Measurements from ENCODE around the gene ZNF429.
A peak's percentile ranks its signal among the peaks of the same experiment; 100 is the strongest.
"Not testable (repeated sequence)": the region's sequence is repeated elsewhere in the genome, so short reads cannot be mapped to it uniquely, and the experiment has no call there.

Gene ZNF429

GRCh38 chr19:21505459-21506451, at the start of gene ZNF429:
Gene ZNF429, plus strand, starts transcription at chr19:21505602. Its CDS starts 170 bp downstream, at chr19:21505772.
- DNase-seq: peak; percentile 95

DNA sequence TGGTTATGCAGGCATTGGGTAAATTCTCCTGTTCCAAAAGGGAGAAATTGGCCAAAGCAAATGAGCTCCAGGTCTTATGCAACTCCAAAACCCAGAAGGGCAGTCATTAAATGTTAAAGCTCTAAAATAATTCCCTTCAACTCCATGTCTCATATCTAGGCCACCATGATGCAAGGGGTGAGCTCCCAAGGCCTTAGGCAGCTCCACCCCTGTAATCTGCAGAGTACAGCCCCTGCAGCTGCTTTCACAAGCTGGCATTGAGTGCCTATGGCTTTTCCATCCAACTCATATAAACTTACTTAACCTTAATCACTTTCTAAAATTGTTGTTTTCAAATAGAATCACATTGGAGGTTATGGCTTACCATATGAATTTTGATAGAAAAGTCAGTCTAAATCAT, 44.7 kb upstream of the ZNF429 start:
- no peak for DNase-seq

DNA sequence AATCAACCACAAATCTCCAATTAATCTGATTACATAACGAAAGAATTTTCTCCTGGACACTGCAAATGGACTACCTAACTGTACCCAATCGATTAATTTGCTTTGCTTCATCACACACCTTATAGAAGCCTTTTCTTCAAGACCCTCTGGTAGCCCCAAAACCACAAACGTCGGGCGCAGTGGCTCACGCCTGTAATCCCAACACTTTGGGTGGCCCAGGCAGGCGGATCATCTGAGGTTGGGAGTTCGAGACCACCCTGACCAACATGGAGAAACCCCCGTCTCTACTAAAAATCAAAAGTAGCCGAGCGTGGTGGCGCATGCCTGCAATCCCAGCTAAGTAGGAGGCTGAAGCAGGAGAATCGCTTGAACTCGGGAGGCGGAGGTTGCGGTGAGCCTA, 42.9 kb upstream of the ZNF429 start:
- no peak for DNase-seq

- peak; percentile 52 for DNase-seq
Observed at GRCh38 chr19:21463449-21464105, 41.8 kb upstream of the ZNF429 start.

GRCh38 chr19:21466627-21467026, 38.8 kb upstream of the ZNF429 start:
- DNase-seq: no peak

DNA sequence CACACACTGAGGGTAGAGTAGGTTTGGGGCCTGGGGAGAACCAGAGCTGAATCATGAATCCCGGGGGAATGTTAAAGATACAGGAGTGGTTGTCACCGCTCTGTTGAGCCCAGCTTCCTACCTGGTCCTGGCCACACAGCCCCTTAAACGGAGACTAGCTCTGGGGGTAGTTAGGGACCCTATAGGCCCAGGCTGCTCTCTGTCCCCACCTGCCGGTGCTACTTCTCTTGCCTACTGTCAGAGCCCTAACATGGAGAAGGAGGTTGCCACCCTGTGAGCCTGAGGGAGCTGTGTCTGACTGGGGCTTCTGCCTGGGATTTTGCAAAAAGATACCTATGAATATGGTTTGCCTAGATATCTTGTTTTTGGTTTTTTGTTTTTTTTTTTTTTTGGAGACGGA, 36.6 kb upstream of the ZNF429 start:
- DNase-seq: no peak

GRCh38 chr19:21472507-21472906, 32.9 kb upstream of the ZNF429 start:
- DNase-seq: no peak

- peak; percentile 81 for DNase-seq
Observed at GRCh38 chr19:21474671-21475181, 30.7 kb upstream of the ZNF429 start.

DNA sequence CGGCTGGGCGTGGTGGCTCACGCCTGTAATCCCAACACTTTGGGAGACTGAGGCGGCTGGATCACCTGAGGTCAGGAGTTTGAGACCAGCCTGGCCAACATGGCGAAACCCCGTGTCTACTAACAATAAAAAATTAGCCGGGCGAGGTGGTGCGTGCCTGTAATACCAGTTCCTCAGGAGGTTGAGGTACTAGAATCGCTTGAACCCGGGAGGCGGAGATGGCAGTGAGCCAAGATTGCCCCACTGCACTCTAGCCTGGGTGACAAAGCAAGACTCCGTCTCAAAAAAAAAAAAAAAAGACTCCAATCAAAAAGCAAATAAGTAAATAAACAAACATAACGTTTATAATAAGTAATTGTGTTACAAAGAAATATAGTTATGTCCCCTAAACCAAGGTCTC, 23.0 kb upstream of the ZNF429 start:
- DNase-seq: not testable (repeated sequence)

DNA sequence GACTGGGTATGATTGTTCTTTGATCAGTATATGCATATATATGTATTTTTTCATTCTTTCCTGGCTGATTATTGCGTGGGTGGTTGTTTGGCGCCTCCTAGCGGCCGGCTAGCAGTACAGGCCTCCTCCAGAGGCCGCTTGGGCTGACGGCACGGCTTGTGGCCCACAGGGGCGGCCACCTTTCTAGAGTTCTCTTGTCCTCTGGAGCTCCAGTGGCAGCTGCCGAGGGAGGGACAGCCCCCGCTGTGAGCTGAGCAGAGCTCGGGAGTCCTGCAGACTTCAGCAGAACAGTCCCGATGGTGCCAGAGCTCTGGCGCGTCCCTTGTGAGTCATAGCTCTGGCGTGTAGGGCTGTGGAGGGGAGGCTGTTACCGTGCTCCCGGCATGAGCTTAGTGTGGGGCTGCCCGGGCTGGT, 22.5 kb upstream of the ZNF429 start:
- peak; percentile 81 for DNase-seq

DNA sequence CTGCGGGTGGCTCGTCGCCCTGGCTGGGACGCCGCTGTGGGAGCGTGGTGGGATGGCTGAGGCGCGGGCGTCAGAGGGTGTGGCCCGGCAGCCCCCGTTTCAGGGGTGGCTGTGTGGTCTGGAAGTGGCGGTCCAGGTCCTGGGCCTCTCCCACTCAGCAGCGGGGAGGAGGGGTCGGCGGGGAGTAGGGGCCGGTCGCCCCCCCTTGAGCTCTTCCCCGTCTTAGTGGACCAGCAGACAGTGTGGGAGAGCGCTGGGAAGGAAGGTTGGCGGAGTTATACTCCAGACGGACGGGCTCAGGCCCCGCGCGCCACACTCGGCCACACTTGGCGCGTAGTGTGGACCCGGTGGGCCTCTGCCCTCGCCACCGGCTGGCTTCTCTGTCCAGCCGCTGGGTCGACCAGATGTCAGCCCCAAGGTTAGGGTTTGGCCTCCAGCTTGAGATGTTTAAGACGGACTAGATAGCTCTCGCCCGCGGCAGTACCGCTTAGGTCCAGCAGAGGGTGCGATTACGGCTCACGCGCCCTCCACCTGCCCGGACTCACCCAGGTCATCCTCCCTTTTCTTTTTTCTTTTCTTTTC, 21.7 kb upstream of the ZNF429 start:
- DNase-seq: peak; percentile 73

- DNase-seq: no peak
Observed at GRCh38 chr19:21484631-21485030, 20.8 kb upstream of the ZNF429 start.

DNA sequence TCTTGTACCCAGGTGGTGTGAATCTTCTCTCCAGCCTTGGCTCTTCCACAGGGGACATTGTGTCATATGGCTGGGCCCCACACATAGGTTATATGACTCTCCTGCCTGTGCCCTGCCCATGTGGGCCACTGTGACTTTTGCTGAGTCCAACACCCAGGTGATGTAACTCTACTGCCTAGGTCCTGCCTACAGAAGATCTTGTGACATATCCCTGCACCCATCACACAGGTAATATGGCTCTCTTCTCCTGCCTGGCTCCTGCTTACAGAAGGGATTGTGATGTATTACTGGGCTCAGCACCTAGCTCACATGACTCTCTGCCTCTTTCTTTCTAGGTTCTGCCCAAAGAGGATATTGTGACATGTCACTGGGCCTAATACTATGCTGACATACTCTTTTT, 19.5 kb upstream of the ZNF429 start:
- DNase-seq: no peak

DNA sequence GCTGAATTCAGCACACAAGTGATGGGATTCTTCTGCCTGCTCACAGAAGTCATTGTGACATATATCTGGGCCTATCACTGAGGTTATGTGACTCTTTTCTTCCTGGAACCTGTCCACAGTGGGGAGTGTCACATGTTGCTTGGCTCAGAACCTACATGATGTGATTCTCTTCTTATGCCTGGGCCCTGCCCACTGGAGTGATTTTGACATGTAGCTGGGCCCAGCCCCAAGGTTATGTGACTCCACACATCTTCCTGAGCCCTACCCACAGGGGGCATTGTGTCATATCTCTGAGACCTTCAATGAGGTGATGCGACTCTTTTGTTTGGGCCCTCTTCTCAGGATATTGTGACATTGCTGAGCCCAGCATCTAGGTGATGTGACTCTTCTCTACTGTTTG, 17.4 kb upstream of the ZNF429 start:
- DNase-seq: no peak

DNA sequence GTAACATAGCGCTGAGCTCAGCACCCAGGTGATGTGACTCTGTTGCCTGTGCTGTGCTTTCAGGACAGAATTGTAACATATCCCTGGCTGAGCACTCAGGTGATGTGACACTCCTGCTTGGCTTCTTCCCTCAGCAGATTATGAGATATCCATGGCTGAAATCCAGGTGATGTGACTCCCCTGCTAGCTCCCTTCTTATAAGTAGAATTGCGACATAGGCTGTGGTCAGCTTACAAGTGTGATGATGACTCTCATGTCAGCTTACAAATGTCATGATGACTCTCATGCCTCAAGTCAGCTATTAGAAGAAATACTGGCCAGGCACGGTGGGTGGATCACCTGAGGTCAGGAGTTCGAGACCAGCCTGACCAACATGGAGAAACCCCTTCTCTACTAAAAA, 14.3 kb upstream of the ZNF429 start:
- no peak for DNase-seq

DNA sequence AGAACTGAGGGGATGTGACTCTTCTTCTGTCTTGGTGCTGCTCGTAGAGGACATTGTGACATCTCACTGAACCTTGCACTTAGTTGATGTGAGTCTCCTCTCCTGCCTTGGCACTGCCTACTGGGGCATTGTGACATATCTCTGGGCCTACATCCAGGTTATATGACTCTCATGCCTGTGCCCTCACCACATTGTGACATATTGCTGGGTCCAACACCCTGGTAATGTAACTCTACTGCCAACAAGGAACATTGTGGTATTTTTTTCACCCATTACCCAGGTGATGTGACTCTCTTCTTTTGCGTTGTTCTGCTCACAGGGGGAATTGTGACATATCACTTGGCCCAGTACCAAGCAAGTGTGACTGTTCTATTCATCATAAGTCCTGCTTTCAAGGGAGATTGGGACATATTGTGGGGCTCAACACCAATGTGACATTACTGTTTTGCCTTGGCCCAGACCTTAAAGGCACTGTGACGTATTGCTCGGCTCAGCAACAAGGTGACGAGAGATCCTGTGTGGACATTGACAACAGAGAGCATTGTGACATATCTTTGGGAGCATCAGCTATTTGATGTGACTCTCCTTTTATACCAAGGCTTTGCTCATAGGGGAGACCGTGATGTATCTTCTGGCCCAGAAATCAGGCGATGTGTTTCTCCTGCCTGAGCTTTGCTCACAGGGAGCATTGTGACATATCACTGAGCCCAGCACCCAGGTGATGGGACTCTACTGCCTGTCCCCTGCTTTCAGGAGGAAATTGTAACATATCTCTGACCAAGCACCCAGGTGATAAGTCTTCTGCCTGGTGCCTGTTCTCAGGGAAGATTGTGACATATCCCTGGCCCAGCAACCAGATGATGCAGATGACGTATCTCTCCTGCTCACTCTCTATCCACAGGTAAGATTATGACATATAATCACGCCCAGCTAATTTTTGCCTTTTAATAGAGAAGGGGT, 12.2 kb upstream of the ZNF429 start:
- no peak for DNase-seq

DNA sequence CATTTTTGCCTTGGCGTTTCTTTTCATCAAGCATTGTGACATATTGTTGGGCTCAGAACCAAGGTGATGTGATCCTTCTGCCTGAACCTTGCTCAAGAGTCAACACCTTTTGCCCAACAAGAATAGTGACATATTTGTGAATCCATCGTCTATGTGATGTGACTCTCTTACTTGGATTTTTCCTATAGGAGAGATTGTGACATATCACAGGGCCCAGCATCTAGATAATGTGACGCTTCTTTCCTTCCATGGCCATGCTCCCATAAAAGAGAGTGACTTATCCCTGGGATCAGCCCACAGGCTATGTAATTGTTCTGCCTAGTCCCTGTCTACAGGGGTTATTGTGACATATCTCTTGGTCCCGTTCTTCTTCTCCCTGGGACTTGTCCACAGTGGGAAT, 8.5 kb upstream of the ZNF429 start:
- DNase-seq: no peak

DNA sequence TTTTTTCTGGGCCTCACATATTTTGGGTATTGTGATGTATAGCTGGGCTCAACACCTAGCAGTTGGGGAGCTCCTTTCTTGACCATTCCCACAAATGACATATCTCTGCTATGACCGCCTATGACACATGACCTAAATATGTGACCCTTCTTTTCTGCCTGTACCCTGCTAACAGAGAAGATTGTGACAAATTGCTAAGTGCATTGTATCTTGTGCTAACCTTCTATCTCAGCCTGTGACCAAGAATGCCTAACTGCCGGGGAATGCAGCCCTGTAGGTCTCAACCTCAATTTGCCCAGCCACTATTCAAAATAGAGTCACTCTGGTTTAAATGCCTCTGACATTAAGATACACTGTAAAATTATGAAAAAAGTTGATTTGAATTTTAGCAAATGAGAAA, 6.8 kb upstream of the ZNF429 start:
- DNase-seq: no peak

DNA sequence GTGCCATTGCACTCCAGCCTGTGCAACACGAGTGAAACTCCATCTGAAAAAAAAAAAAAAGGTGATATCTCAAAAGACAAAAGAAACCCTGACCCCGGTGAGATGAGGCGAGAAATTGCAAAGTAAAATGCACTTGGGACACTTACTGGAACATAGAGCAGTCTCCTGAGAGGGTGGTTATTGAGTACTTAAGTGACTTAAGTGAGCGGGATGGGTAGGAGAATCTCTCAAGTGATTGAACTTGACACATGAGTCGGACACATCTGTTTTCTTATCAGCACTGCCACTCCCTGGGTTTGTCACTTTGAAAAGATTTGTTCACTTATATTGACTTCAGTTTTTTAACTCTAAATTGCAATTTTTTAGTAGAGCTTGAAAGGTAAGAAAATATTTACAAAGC, 2.8 kb downstream of the ZNF429 start:
- no peak for DNase-seq

- not testable (repeated sequence) for DNase-seq
Observed at GRCh38 chr19:21511058-21511457, 5.7 kb downstream of the ZNF429 start.

DNA sequence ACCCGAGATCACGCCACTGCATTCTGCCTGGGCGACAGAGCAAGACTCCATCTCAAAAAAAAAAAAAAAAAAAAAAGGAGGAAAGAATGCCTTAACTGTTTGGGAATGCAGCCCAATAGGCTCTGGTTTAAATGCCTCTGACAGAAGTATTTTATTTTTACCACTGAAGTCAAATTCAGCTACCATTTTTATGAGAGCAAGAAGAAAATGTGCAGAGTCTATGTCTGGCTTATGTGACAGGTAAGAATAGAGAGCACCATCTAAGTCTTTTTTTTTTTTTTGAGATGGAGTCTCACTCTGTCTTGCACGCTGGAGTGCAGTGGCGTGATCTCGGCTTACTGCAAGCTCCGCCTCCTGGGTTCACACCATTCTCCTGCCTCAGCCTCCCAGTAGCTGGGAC, 7.2 kb downstream of the ZNF429 start:
- not testable (repeated sequence) for DNase-seq

GRCh38 chr19:21513651-21514050, 8.2 kb downstream of the ZNF429 start:
- DNase-seq: no peak

All from CD4-positive, alpha-beta T cell treated with Interleukin-17A for 1 hour (primary cell).